SJSA1 (cell line): ENCODE measurements around the gene DNAH1. TPM values are rescaled to one million over a fixed set of nuclear protein-coding genes. Genes with fewer than 3 reads are reported as not detected.
"Not testable (repeated sequence)": the region's sequence is repeated elsewhere in the genome, so short reads cannot be mapped to it uniquely, and the experiment has no call there.

Source experiments
- DNase-seq, 2 experiments: peaks; one replicate each; pipeline ENCODE4 v3.0.0-alpha.2; 2015 to 2020; ENCODE audit warnings: low spot score in 2 of 2, low read depth in 1 of 2
- H3K27ac ChIP-seq: fragments of 250-450 bp; sonication (Bioruptor Pico); 2 replicates; pipeline ENCODE4 v1.5.1; 2020; ENCODE audit warnings: mild to moderate bottlenecking, moderate library complexity
- H3K27me3 ChIP-seq: fragments of 250-450 bp; sonication (Bioruptor Pico); replicated peaks from 2 replicates; pipeline ENCODE4 v1.5.1; 2020; ENCODE audit warnings: mild to moderate bottlenecking, moderate library complexity
- H3K36me3 ChIP-seq: fragments of 250-450 bp; sonication (Bioruptor Pico); 2 replicates; pipeline ENCODE4 v1.5.1; 2020; ENCODE audit warnings: mild to moderate bottlenecking
- H3K4me1 ChIP-seq: fragments of 250-450 bp; sonication (Bioruptor Pico); replicated peaks from 2 replicates; pipeline ENCODE4 v1.6.1; 2021; ENCODE audit warnings: mild to moderate bottlenecking
- H3K4me3 ChIP-seq: fragments of 250-450 bp; sonication (Bioruptor Pico); 2 replicates; pipeline ENCODE4 v1.5.1; 2020; ENCODE audit warnings: mild to moderate bottlenecking
- H3K9me3 ChIP-seq: fragments of 250-450 bp; sonication (Bioruptor Pico); replicated peaks from 2 replicates; pipeline ENCODE4 v1.5.1; 2020; ENCODE audit warnings: mild to moderate bottlenecking
- total RNA-seq: library from RNA; depleted of rRNA; stranded (reverse); fragments of >200 nt; shearing (Covaris generic); gene quantifications from 2 replicates; pipeline ENCODE4 v1.2.3, GENCODE V29; 2014

The DNAH1 gene
- total RNA-seq, 1 experiment from 2014 or later, result 1.1 TPM

DNA sequence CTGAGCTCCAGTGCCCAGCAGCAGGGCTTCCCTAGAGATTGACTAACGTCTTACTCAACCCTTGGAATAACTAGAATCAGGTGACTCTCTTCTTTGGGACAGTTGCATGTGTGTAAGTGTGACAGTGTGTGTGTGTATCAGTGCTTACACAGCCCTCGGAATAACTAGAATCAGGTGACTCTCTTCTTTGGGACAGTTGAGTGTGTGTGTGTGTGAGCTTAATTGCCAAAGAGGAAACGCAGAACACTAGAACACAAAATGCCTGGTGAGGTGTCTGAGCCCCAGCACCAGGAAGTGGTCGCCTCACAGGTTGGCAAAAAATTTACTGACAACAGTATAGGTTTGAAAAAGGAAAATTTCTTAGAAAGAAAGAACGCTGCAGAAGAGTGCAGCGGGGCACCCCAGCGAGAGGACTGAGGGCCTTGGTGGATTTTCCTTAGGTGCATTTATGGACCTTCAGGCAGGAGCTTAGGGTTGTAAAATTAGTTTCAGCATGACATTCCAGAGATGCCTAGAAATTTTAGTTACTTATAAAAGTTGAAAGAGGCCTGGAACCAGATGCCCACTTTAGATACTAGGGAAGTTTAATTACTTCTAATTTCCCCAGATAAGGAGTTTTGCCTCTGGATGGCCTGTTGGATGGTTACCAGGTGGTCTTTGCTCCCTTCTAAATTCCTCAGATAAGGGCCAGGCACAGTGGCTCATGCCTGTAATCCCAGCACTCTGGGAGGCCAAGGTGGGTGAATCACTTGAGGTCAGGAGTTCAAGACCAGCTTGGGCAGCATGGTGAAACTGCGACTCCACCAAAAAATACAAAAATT, 33.9 kb upstream of the DNAH1 start:
- Histone ChIP-seq H3K36me3 (peaks cover 8% of the 10 kb centered on the region), H3K4me3 (no peak overlapping the region), H3K4me1 (peaks cover 31% of the 10 kb centered on the region), H3K27ac (no peak overlapping the region), H3K9me3 (no peaks in the 10 kb centered on the region), H3K27me3 (no peaks in the 10 kb centered on the region)
- no peak for DNase-seq

DNA sequence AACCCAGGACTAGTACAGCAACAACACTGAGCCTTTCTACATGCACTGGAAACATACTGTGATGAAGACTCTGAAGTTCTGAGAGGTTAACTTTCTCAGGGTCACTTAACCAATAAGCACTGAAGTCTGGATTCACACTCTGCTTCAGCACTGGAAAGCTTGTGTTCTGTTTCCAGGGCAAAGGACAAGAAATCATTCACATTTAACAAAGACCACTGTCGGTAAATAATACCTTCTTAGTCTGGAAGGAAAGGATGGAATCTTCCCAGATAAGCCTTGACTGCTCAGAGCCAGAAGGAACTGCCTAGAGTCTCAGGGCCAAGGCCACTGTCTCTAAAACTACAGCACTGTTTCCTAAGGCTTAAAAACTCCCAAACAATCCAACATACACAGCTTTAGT, 32.8 kb upstream of the DNAH1 start:
- no peak overlapping the region for H3K4me3 ChIP-seq
- H3K36me3 ChIP-seq, result peaks cover 7% of the 10 kb centered on the region
- H3K9me3 ChIP-seq, result no peaks in the 10 kb centered on the region
- no peak overlapping the region for H3K27ac ChIP-seq
- peaks cover 32% of the 10 kb centered on the region for H3K4me1 ChIP-seq
- H3K27me3 ChIP-seq, result no peaks in the 10 kb centered on the region
- DNase-seq, result no peak

DNA sequence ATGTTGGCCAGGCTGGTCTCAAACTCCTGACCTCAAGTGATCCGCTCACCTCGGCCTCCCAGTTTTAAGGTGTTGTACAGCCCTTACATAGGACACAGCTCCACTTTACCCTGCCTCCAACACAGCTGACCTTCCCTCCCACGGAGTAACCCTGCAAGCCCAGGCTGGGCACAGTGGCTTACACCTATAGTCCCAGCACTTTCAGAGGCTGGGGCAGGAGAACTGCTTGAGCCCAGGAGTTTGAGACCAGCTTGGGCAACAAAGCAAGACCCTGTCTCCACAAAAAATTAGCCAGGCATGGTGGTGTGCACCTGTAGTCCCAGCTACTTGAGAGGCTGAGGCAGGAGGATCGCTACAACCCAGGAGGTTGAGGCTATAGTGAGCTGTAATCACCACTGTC, 32.1 kb upstream of the DNAH1 start:
- not testable (repeated sequence) for H3K27ac ChIP-seq, H3K27me3 ChIP-seq, H3K4me3 ChIP-seq, DNase-seq, H3K9me3 ChIP-seq, H3K36me3 ChIP-seq
- peaks cover 34% of the 10 kb centered on the region for H3K4me1 ChIP-seq

DNA sequence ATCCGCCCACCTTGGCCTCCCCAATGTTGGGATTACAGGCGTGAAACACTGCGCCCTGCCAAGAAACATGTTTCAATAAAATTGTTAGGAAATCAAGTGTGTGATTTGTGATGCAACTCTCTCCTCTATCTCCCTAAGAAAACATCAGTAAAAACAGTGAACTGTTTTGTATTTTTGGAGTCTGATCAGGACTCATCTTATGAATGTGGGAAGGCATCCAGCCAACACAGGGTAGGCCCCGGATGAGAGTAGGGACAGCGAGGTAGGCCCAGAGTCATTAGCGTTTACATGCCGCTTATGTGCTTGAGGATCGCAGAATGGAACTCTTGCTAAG, 29.4 kb upstream of the DNAH1 start:
- H3K36me3 ChIP-seq, result peaks cover 14% of the 10 kb centered on the region
- peaks cover 21% of the 10 kb centered on the region for H3K4me1 ChIP-seq
- H3K9me3 ChIP-seq, result no peaks in the 10 kb centered on the region
- no peaks in the 10 kb centered on the region for H3K27me3 ChIP-seq
- peak overlapping the region; percentile 88 for H3K4me3 ChIP-seq
- H3K27ac ChIP-seq, result peak overlapping the region; percentile 100
- DNase-seq, result no peak

DNA sequence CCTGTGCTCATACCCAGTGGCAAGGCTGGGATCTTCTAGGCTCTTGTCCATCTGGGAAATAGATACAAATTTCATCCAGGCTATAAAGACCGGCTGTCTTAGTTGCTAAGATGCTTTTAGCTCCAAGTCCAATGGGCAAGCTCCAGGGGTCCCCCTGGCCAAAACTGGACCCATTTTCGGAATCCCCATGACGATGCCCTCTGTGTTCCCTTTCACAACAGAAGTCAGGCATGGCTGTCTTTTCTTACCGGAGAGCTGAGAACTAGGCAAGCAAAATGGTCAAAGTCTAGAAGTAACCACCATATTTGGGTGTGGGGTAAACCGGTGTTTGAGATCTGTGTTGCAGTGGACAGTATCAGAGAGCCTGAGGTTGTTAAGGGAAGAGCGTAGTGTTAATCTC, 27.4 kb upstream of the DNAH1 start:
- Histone ChIP-seq H3K36me3 (peaks cover 23% of the 10 kb centered on the region), H3K4me3 (peak overlapping the region; percentile 88), H3K27ac (peak overlapping the region; percentile 100; the same call in 1 of the 2 replicates), H3K9me3 (no peaks in the 10 kb centered on the region), H3K27me3 (no peaks in the 10 kb centered on the region), H3K4me1 (peaks cover 12% of the 10 kb centered on the region; the same call in 1 of the 2 replicates)
- no peak for DNase-seq

DNA sequence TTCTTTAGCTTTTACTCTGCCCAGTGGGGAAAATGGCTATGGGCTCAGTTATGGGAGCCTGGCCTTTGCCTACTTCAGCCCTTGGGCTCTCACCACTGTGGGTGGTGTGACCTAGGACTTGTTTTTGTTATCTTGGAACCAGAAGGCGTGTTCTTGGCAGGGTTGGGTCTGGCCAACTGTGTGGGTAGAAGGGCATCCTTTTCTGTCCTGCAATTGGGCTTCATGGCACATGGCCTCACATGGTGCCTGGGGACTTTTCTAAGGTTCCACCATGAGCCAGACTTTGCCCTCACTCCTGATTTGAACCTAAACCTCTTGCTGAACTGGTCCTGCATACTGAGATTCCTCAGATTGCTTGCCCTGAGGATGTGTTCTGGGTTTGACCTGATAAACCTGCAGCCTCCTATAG, 26.8 kb upstream of the DNAH1 start:
- no peaks in the 10 kb centered on the region for H3K9me3 ChIP-seq
- DNase-seq, result no peak
- H3K4me1 ChIP-seq, result peaks cover 12% of the 10 kb centered on the region; the same call in 1 of the 2 replicates
- no peak overlapping the region for H3K4me3 ChIP-seq
- no peak overlapping the region for H3K27ac ChIP-seq
- no peaks in the 10 kb centered on the region for H3K27me3 ChIP-seq
- H3K36me3 ChIP-seq, result peaks cover 23% of the 10 kb centered on the region

DNA sequence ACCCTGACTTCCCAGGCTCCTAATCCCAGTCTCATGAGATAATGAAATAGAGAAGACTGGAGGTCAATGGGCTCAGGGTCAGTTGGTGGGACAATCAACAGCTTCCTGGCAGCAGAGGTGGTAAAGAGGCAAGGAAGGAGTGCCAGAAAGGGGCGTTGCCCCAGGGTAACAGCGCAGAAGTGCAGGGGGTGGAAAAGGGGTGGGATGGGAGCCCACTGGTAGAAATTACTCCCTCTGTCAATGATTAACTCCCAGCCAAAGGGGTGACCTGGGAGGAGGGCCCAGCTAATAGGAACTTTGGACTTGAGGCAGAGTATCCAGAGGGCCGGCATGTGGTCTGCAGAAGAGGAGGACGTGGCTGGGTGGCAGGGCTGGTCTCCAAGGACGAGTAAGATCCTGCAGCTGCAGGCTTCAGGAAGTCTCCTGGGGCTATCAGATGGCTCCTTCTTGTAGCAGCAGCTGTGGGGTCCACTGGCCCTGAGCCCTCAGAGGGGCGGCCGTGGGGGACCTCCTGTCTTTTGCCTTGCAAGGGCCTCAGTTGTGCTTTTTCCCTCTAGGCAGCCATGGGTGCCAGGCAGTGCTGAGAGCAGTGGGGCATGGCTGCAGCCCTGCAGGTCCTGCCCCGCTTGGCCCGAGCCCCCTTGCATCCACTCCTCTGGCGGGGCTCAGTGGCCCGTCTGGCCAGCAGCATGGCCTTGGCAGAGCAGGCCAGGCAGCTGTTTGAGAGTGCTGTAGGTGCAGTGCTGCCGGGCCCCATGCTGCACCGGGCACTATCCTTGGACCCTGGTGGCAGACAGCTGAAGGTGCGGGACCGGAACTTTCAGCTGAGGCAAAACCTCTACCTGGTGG, 26.1 kb upstream of the DNAH1 start:
- Histone ChIP-seq H3K27me3 (no peaks in the 10 kb centered on the region), H3K4me3 (no peak overlapping the region), H3K9me3 (no peaks in the 10 kb centered on the region), H3K36me3 (peaks cover 23% of the 10 kb centered on the region), H3K4me1 (peaks cover 12% of the 10 kb centered on the region; the same call in 1 of the 2 replicates), H3K27ac (no peak overlapping the region)
- no peak for DNase-seq

DNA sequence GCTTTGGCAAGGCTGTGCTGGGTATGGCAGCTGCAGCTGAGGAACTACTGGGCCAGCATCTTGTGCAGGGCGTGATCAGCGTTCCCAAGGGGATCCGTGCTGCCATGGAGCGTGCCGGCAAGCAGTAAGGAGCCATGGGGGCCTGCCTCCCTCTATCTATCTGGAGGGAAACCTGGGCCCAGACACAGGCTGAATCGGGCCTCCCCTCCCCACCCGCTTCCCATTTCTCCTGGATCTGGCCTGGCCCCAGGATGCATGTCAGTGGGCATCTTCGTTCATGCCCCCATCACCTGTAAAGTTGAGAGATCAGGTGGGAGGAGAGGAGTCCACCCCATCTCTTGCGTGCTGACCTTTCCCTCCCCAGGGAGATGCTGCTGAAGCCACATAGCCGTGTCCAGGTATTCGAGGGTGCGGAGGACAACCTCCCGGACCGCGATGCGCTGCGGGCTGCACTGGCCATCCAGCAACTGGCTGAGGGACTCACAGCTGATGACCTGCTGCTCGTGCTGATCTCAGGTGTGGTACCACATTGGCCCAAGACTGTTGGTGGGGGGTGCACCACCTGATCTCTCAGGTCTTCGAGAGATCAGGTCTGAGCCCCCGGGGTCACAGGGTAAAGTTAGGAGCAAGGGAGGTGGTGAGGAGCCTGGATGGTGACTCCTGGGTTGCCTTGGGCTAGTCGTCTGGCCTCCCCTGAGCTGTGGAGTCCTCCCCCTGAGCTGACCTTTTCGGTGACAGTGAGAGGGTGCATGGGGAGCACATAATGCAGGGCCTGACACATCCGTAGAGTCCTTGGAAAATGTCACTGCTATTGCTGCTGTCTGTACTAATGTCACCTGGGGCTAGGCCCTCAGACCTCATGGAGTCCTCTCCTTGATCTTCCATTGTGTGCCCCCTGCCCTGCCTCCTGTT, 25.3 kb upstream of the DNAH1 start:
- no peaks in the 10 kb centered on the region for H3K27me3 ChIP-seq
- H3K4me3 ChIP-seq, result no peak overlapping the region
- no peaks in the 10 kb centered on the region for H3K9me3 ChIP-seq
- H3K36me3 ChIP-seq, result peaks cover 23% of the 10 kb centered on the region
- DNase-seq, result no peak
- no peak overlapping the region for H3K27ac ChIP-seq
- peaks cover 12% of the 10 kb centered on the region; the same call in 1 of the 2 replicates for H3K4me1 ChIP-seq

DNA sequence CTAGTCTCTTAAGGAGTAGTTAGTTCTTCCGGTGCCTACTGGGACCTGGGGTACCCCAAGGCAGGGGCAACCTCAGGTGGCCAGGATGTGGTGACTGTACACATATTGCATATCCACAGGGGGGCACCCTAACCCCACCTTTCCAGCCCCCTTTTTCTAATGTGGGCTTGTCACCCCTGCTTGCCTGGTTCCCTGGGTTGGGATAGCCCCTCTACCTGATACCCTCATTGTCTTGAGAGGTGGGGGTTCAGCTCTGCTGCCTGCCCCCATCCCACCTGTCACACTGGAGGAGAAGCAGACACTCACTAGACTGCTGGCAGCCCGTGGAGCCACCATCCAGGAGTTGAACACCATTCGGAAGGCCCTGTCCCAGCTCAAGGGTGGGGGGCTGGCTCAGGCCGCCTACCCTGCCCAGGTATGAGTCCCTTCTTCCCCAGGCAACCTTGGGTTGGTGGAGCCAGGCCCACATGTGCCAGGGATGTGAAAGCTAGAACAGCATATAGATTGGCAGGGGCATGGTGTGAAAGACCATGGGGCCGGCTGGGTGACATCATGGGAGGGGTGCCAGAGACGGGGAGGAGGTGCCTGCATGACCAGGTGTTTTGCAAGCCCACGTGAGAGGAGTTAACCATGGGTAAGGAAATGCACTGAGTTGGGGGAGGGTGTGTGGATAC, 24.5 kb upstream of the DNAH1 start:
- Histone ChIP-seq H3K9me3 (no peaks in the 10 kb centered on the region), H3K27me3 (no peaks in the 10 kb centered on the region), H3K4me1 (peaks cover 12% of the 10 kb centered on the region; the same call in 1 of the 2 replicates), H3K36me3 (peaks cover 23% of the 10 kb centered on the region), H3K4me3 (no peak overlapping the region), H3K27ac (no peak overlapping the region)
- DNase-seq, result no peak

DNA sequence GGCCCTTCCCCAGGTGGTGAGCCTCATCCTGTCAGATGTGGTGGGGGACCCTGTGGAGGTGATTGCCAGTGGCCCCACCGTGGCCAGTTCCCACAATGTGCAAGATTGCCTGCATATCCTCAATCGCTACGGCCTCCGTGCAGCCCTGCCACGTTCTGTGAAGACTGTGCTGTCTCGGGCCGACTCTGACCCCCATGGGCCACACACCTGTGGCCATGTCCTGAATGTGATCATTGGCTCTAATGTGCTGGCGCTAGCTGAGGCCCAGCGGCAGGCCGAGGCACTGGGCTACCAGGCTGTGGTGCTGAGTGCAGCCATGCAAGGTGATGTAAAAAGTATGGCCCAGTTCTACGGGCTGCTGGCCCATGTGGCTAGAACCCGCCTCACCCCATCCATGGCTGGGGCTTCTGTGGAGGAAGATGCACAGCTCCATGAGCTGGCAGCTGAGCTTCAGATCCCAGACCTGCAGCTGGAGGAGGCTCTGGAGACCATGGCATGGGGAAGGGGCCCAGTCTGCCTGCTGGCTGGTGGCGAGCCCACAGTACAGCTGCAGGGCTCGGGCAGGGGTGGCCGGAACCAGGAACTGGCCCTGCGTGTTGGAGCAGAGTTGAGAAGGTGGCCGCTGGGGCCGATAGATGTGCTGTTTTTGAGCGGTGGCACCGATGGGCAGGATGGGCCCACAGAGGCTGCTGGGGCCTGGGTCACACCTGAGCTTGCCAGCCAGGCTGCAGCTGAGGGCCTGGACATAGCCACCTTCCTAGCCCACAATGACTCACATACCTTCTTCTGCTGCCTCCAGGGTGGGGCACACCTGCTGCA, 23.7 kb upstream of the DNAH1 start:
- Histone ChIP-seq H3K27me3 (no peaks in the 10 kb centered on the region), H3K4me1 (peaks cover 6% of the 10 kb centered on the region; the same call in 1 of the 2 replicates), H3K4me3 (no peak overlapping the region), H3K9me3 (no peaks in the 10 kb centered on the region), H3K36me3 (peaks cover 23% of the 10 kb centered on the region), H3K27ac (no peak overlapping the region)
- DNase-seq, result no peak

DNA sequence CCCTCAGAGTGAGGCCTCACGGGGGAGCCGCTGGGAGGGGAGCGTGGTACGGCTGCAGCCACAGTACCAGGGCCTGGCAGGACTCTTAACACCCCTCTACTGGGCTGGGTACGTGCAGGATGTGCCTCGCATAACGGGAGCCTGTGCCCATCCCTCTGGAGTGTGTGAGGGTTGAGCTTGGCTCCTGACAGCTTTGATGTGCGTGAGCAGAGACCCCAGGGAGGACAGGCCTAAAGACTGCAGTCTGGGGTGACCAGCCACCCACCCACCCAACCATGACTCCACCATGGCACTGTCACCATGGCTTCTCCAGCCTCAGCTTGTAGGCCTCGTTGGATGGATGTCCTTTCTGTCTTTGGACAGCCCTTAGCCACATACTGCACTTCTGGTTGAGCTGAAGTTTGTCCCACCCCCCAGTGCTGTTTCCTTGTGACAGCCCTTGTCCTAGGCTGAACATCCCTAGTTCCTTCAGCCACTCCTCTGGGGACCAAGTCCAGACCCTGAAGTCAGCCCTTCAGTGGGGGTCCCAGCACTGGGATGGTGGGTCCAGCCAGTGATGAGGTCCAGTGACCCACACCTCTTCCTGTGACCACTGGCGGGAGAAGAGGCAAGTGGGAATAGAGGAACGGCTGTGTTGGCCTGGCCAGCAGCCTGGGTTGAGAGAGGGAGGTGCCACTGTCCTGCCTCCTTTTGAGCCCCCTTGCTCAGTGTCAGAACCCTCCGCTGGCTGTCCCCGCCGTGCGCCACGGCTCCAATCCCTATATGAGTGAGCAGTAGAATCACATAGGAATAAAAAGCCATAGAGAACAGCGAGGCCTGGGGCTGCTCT, 22.4 kb upstream of the DNAH1 start:
- Histone ChIP-seq H3K27me3 (no peaks in the 10 kb centered on the region), H3K9me3 (no peaks in the 10 kb centered on the region), H3K4me1 (peaks cover 8% of the 10 kb centered on the region), H3K36me3 (peaks cover 20% of the 10 kb centered on the region), H3K4me3 (no peak overlapping the region), H3K27ac (no peak overlapping the region)
- DNase-seq, result no peak
